NCI-H69 (cell line): ENCODE results near the gene ATRIP.
"Not testable (repeated sequence)": the region's sequence is repeated elsewhere in the genome, so short reads cannot be mapped to it uniquely, and the experiment has no call there.

Source experiments
- DNase-seq: peaks from one replicate; lab custom pipeline; 2025; lab: John Stamatoyannopoulos, UW

The ATRIP gene

GRCh38 chr3:48437812-48438211, 8.7 kb upstream of the ATRIP start:
- no peak for DNase-seq

- peak; percentile 96 for DNase-seq
Observed at GRCh38 chr3:48439820-48440589, 6.5 kb upstream of the ATRIP start, which contains the start of the genes CCDC51 and TMA7. TSS of gene CCDC51 (minus strand) at chr3:48440119. CDS start at chr3:48435128, 4,991 bp downstream. TSS of gene TMA7 (plus strand) at chr3:48440257. CDS start at chr3:48440297, 40 bp downstream.

- peak; percentile 17 for DNase-seq
Observed at GRCh38 chr3:48440590-48440958, 6.0 kb upstream of the ATRIP start.

- no peak for DNase-seq
Observed at GRCh38 chr3:48441940-48442339, 4.6 kb upstream of the ATRIP start.

GRCh38 chr3:48445277-48445882, 1.2 kb upstream of the ATRIP start:
- DNase-seq, result no peak

GRCh38 chr3:48446043-48446424, 503 bp upstream of the ATRIP start:
- no peak for DNase-seq

GRCh38 chr3:48451270-48451669, 4.7 kb downstream of the ATRIP start:
- no peak for DNase-seq

GRCh38 chr3:48456456-48456855, 9.9 kb downstream of the ATRIP start:
- no peak for DNase-seq

GRCh38 chr3:48459331-48459730, 12.8 kb downstream of the ATRIP start:
- DNase-seq, result no peak

GRCh38 chr3:48459773-48460516, 13.4 kb downstream of the ATRIP start:
- no peak for DNase-seq

- DNase-seq, result no peak
Observed at GRCh38 chr3:48460517-48460902, 14.0 kb downstream of the ATRIP start.

- DNase-seq, result not testable (repeated sequence)
Observed at GRCh38 chr3:48461767-48462166, 15.2 kb downstream of the ATRIP start.

- DNase-seq, result no peak
Observed at GRCh38 chr3:48463703-48464102, 17.2 kb downstream of the ATRIP start.

- no peak for DNase-seq
Observed at GRCh38 chr3:48464713-48465221, 18.2 kb downstream of the ATRIP start.

- DNase-seq, result no peak
Observed at GRCh38 chr3:48465237-48465530, 18.6 kb downstream of the ATRIP start.

- peak; percentile 81 for DNase-seq
Observed at GRCh38 chr3:48465531-48466378, 19.2 kb downstream of the ATRIP start.

- DNase-seq, result no peak
Observed at GRCh38 chr3:48466386-48467109, 20.0 kb downstream of the ATRIP start.

GRCh38 chr3:48467110-48467454, 20.5 kb downstream of the ATRIP start:
- DNase-seq, result no peak

GRCh38 chr3:48467473-48468267, 21.1 kb downstream of the ATRIP start:
- DNase-seq, result no peak

- DNase-seq, result no peak
Observed at GRCh38 chr3:48468329-48468731, 21.8 kb downstream of the ATRIP start.
